Activated naive CD4-positive, alpha-beta T cell treated with anti-CD3 and anti-CD28 coated beads, Interleukin-2, amount 10 ng/mL, durations not matched to agents 7 days and 5 days (primary cell): ENCODE measurements around the gene TTLL8.

ENCODE experiments used
- CTCF ChIA-PET: fragments of 350-600 bp; sonication (Branson Sonifier 250); formaldehyde crosslinking; loops from one replicate; lab custom pipeline; 2021; ENCODE audit warnings: antibody characterized with exemption; lab: Charles Lee
- DNase-seq: peaks from one replicate; pipeline ENCODE4 v3.0.0-alpha.2; 2020
- H3K27ac Mint-ChIP-seq: one replicate; pipeline ENCODE4 v1.8.0; 2021; ENCODE audit warnings: mild to moderate bottlenecking, moderate library complexity, mixed read lengths
- H3K27me3 Mint-ChIP-seq: one replicate; pipeline ENCODE4 v1.8.0; 2021; ENCODE audit warnings: mild to moderate bottlenecking, mixed read lengths
- H3K36me3 Mint-ChIP-seq: one replicate; pipeline ENCODE4 v1.8.0; 2021; ENCODE audit warnings: mixed read lengths
- H3K4me1 Mint-ChIP-seq: one replicate; pipeline ENCODE4 v1.8.0; 2021; ENCODE audit warnings: mixed read lengths
- H3K4me3 Mint-ChIP-seq: one replicate; pipeline ENCODE4 v1.8.0; 2021; ENCODE audit warnings: mild to moderate bottlenecking, moderate library complexity, mixed read lengths
- H3K9me3 Mint-ChIP-seq: one replicate; pipeline ENCODE4 v1.8.0; 2021; ENCODE audit warnings: mixed read lengths

TTLL8 gene

DNA sequence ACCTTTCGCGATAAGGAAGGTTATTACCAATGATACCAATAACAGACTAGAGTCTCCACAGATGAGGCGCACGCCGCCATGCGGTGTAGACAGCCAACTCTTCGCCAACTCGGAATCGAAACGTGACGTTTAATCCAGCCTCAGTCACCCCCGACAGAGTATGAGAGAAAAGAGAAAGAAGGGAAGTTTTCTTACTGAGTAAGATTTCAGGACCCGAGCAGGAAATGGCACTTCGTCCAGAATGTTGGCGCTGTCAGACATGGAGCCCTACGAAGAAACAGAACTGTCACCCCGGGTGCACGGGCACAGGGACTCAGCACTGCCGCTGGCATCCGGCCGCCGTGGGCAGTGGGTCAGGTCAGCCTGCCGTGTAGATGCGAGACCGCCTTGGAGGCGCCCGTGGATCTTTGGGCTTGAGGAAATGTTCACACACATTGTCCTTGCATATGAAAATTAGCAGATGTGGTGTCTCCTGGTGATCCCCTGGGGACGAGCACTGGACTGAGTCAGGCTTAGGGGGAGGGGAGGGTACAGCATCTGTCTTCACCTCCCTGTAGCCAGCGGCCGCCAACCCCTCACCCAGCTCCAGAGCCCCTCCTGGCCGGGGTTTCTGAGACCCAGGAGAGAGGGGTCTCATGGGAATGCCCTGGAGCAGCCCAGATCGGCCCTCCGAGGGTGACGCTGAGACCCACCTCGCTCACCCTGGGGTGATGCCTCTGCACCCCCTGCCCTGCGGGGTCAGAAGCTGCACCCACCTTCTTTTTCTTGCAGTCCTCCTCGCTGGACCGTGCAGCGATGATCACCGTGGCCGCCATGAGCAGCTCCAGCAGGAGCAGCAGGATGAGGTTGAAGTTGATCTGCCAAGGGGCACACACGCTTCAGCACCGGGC, 18.8 kb upstream of the TTLL8 start:
- Mint-ChIP-seq H3K4me3 (no peak overlapping the region), H3K4me1 (no peaks in the 10 kb centered on the region), H3K27me3 (peaks cover 10% of the 10 kb centered on the region), H3K27ac (no peak overlapping the region), H3K9me3 (no peaks in the 10 kb centered on the region), H3K36me3 (no peaks in the 10 kb centered on the region)
- CTCF ChIA-PET = no interaction called here
- DNase-seq = no peak

DNA sequence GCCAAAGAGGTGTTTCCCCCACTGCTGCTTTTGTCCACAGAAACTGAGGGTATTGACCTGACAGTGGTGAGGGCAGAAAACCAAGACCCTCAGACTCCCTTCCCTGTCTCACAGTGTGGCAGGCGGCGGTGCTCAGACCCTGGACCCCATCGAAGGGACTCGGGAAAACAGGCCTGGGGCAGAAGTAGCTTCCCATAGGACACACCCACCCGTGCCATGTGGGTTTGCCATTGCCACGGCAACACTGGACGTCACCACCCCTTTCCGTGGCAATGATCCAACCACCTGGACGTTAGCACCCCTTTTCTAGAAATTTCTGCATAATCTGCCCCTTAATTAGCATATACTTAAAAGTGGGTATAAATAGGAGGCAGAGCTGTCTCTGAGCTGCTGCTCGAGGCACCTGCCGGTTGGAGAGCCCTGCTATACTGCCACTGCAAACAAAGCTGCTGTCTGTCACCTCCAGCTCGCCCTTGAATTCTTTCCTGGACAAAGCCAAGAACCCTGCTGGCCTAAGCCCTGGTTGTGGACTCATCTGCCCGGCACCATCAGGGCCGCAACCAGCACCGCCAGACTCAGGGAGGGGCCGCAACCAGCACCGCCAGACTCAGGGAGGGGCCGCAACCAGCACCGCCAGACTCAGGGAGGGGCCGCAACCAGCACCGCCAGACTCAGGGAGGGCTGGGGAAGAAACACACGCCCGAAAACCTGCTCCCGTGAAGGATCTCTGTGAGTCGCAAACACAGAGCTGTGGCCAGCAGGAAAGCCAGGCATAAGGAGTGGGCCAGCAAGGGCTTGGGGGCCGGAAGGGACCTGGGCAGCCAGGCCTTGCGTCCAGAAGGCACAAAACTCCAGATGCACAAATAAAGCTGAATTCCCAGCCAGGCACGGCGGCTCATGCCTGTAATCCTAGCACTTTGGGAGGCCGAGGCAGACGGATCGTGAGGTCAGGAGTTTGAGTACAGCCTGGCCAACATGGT, 16.7 kb upstream of the TTLL8 start:
- no peak for DNase-seq
- no peak overlapping the region for H3K4me3 Mint-ChIP-seq
- peaks cover 5% of the 10 kb centered on the region for H3K27me3 Mint-ChIP-seq
- no peaks in the 10 kb centered on the region for H3K36me3 Mint-ChIP-seq
- H3K27ac Mint-ChIP-seq = no peak overlapping the region
- no peaks in the 10 kb centered on the region for H3K4me1 Mint-ChIP-seq
- no peaks in the 10 kb centered on the region for H3K9me3 Mint-ChIP-seq
- CTCF ChIA-PET = interaction anchor here (1.0 kb wide), 1 partner anchor 45 kb away, joined by 3 read pairs; no protein-coding TSS in a partner anchor

DNA sequence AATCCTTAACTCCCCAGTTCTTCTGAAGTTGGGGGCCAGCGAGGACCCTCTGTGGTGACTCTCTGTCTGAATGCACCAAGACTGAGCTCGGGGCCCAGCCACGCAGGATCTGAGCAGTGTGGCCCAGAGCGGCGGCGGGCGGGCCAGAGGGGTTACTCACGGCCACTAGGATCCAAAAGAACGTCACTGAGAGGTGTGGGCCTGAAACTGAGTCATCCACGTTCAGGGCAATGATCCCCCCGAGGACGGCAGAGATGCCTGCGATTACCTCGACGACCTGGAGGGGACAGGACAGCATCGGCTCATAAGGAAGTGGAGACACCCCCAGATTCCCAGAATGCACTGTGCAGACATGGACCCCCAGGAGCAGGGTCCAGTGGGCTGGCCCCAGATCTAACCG, 16.0 kb upstream of the TTLL8 start:
- CTCF ChIA-PET = interaction anchor here (1.0 kb wide), 1 partner anchor 44 kb away, joined by 3 read pairs; no protein-coding TSS in a partner anchor
- no peak overlapping the region for H3K4me3 Mint-ChIP-seq
- no peaks in the 10 kb centered on the region for H3K9me3 Mint-ChIP-seq
- no peak for DNase-seq
- no peak overlapping the region for H3K27ac Mint-ChIP-seq
- H3K27me3 Mint-ChIP-seq = peaks cover 5% of the 10 kb centered on the region
- H3K4me1 Mint-ChIP-seq = no peaks in the 10 kb centered on the region
- H3K36me3 Mint-ChIP-seq = no peaks in the 10 kb centered on the region

DNA sequence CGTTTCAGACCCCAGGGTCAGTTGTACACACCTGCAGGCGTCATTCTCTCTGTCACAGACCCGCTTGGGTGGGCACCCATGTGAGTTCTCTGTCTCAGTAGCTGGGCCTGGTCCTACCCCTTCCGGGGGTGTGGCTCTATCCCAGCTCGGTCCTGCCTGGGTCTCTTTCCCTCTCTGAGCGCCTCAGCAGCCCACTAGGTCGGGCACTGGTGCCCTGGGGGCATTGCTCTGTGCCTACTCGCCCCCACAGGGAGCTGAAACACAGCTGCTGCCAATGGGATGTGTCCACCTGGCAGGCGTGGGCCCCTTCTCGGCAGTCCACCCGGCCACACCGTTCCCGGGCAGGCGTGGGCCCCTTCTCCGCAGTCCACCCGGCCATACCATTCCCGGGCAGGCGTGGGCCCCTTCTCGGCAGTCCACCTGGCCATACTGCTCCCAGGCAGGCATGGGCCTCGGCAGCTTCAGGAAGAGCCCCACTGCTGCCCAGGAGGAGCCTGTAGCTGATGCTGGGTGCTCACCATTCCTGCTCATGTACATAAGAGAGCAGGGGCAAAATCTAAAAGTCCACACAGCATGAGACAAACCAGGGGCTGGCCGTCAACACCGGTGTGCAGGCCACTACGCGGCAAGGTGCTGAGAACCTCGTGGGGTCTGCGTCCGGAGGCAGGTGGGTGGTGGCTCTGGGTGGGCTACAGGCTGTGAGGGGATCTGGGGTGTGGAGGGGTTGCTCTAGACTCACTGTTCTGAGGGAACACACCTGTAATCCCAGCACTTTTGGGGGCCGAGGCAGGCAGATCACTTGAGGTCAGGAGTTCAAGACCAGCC, 14.8 kb upstream of the TTLL8 start:
- CTCF ChIA-PET = no interaction called here
- H3K36me3 Mint-ChIP-seq = no peaks in the 10 kb centered on the region
- no peak overlapping the region for H3K4me3 Mint-ChIP-seq
- no peaks in the 10 kb centered on the region for H3K9me3 Mint-ChIP-seq
- no peak overlapping the region for H3K27ac Mint-ChIP-seq
- no peaks in the 10 kb centered on the region for H3K4me1 Mint-ChIP-seq
- H3K27me3 Mint-ChIP-seq = peaks cover 5% of the 10 kb centered on the region
- DNase-seq = no peak

DNA sequence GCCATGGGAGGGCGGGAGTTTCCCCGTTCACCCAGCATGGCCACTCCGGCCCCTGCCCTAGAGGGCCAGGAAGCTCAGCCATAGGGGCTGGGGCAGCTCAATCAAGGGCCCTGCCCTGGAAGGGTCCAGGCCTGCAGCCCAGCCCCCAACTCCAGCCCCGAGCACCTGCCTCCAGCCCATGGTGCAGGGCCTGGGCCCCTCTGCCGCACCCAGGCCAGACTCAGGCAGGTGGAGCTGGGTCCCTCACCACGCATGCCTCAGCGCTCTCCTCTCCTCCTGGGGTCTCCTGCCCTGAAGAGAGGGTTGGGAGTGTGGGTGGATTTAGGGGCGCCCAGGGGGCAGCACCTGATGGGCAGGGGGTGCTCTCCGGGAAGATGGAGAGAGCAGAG, 14.1 kb upstream of the TTLL8 start:
- Mint-ChIP-seq H3K36me3 (no peaks in the 10 kb centered on the region), H3K27me3 (peaks cover 9% of the 10 kb centered on the region), H3K4me3 (no peak overlapping the region), H3K9me3 (no peaks in the 10 kb centered on the region), H3K4me1 (no peaks in the 10 kb centered on the region), H3K27ac (no peak overlapping the region)
- DNase-seq = no peak
- CTCF ChIA-PET = no interaction called here

DNA sequence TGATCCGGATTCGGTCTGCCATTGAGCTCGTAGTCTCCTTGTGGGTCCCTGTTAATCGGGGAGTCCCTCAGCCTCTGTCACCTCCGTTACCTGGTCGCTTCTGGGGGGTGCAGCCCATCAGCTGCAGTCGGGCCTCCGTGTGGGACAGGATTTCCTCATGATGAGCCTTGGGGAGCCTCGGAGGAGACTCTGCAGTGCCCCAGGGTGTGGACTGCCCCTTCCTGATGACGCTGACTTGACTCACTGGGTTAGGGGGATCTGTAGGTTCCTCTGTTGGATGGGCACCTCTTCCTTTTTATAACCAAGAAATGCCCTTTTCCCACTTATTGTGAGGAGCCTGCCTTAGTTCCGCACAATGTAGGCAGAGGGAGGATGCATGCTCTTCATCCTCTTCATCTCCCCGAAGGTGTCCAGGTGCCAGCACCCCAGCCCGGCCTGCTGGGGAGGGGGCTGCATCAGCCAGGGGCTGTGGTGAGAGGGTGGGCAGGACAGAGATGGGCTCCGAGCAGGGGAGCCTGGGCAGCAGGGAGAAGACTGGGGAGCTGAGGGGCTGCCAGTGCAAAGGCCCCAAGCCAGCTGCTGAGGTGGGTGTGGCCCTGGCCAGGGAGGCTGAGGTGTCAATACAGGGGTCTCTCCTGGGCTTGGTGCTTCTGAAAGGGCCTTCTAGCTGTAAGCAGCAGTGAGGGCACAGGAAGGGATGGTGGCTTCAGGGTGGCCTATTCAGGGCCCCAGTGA, 13.5 kb upstream of the TTLL8 start:
- Mint-ChIP-seq H3K4me3 (no peak overlapping the region), H3K27me3 (peaks cover 9% of the 10 kb centered on the region), H3K9me3 (no peaks in the 10 kb centered on the region), H3K27ac (no peak overlapping the region), H3K4me1 (no peaks in the 10 kb centered on the region), H3K36me3 (no peaks in the 10 kb centered on the region)
- DNase-seq = no peak
- CTCF ChIA-PET = no interaction called here

DNA sequence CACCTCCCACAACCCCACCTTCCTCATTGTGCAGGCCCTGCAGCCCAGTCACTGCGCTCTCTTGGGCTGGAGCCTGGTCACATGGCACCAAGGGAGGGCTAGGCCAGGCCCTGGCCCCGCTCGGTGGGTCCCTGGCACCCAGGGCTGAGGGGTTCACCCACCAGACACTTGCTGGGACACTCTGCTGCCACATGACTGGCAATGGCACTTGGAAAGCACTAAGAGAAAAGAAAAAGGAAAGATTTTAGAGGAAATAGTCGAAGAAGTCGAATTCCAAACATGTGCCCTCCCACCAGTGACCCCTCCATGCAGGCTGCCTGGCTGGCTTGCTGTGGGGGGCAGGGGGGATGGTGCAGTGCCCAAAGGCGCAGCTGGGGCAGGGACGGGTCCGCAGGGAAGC, 12.3 kb upstream of the TTLL8 start:
- Mint-ChIP-seq H3K36me3 (no peaks in the 10 kb centered on the region), H3K9me3 (no peaks in the 10 kb centered on the region), H3K4me1 (no peaks in the 10 kb centered on the region), H3K27ac (no peak overlapping the region), H3K27me3 (peaks cover 9% of the 10 kb centered on the region), H3K4me3 (no peak overlapping the region)
- CTCF ChIA-PET = no interaction called here
- no peak for DNase-seq

DNA sequence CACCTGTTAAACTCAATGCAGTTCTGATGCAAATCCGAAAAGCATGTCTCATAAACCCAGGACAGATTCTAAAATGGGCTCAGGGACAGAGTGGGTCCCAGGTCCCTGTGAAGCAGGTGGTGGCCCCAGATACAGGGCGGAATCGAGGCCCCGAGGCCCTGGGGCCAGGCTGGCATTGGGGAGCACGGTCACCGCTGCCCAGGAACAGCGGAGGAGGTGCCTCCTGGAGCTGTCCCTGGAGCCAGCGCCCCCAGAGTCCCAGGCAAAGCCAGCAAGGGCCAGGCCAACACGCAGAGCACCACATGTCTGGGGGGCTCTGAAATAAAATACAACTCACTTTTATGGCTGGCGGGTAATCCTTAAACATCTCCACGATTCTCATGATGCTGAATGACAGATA, 10.0 kb upstream of the TTLL8 start:
- H3K36me3 Mint-ChIP-seq = no peaks in the 10 kb centered on the region
- no peak overlapping the region for H3K4me3 Mint-ChIP-seq
- DNase-seq = no peak
- peaks cover 4% of the 10 kb centered on the region for H3K27me3 Mint-ChIP-seq
- CTCF ChIA-PET = no interaction called here
- H3K27ac Mint-ChIP-seq = no peak overlapping the region
- H3K4me1 Mint-ChIP-seq = no peaks in the 10 kb centered on the region
- H3K9me3 Mint-ChIP-seq = no peaks in the 10 kb centered on the region

DNA sequence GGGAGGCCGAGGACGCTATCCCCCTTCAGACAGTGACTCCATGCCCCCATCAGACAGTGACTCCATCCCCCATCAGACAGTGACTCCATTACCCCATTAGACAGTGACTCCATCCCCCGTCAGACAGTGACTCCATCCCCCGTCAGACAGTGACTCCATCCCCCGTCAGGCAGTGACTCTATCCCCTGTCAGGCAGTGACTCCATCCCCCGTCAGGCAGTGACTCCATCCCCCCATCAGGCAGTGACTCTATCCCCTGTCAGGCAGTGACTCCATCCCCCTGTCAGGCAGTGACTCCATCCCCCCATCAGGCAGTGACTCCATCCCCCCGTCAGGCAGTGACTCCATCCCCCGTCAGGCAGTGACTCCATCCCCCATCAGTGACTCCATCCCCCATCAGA, 9.1 kb upstream of the TTLL8 start:
- H3K27me3 Mint-ChIP-seq = peaks cover 4% of the 10 kb centered on the region
- H3K36me3 Mint-ChIP-seq = no peaks in the 10 kb centered on the region
- no peak overlapping the region for H3K27ac Mint-ChIP-seq
- no peaks in the 10 kb centered on the region for H3K9me3 Mint-ChIP-seq
- CTCF ChIA-PET = interaction anchor here (0.6 kb wide), 1 partner anchor 57 kb away, joined by 4 read pairs; no protein-coding TSS in a partner anchor
- H3K4me3 Mint-ChIP-seq = no peak overlapping the region
- H3K4me1 Mint-ChIP-seq = no peaks in the 10 kb centered on the region
- DNase-seq = no peak

DNA sequence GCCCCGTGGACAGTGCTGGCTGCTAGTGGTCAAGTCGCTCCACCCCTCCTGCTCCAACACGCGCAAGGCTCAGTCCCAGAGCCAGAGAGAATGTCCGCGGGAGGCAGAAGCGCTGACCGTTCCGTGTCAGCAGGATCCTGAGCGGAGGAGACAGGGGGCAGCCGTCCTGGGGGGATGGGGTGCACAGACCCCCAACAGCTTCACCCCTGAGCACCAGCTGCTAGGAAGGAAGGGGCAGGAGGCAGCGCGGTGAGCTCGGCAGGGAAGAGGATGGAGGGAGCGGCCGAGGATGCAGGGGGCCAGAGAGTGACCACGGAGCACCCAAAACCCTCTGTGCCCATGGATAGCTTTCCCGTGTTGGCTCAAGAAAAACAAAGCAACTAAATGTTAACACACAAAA, 6.4 kb upstream of the TTLL8 start:
- H3K36me3 Mint-ChIP-seq = no peaks in the 10 kb centered on the region
- H3K27me3 Mint-ChIP-seq = peaks cover 23% of the 10 kb centered on the region
- no peak overlapping the region for H3K27ac Mint-ChIP-seq
- no peak overlapping the region for H3K4me3 Mint-ChIP-seq
- CTCF ChIA-PET = interaction anchor here (1.5 kb wide), 1 partner anchor 84 kb away, joined by 4 read pairs; no protein-coding TSS in a partner anchor
- H3K9me3 Mint-ChIP-seq = no peaks in the 10 kb centered on the region
- no peak for DNase-seq
- H3K4me1 Mint-ChIP-seq = no peaks in the 10 kb centered on the region

DNA sequence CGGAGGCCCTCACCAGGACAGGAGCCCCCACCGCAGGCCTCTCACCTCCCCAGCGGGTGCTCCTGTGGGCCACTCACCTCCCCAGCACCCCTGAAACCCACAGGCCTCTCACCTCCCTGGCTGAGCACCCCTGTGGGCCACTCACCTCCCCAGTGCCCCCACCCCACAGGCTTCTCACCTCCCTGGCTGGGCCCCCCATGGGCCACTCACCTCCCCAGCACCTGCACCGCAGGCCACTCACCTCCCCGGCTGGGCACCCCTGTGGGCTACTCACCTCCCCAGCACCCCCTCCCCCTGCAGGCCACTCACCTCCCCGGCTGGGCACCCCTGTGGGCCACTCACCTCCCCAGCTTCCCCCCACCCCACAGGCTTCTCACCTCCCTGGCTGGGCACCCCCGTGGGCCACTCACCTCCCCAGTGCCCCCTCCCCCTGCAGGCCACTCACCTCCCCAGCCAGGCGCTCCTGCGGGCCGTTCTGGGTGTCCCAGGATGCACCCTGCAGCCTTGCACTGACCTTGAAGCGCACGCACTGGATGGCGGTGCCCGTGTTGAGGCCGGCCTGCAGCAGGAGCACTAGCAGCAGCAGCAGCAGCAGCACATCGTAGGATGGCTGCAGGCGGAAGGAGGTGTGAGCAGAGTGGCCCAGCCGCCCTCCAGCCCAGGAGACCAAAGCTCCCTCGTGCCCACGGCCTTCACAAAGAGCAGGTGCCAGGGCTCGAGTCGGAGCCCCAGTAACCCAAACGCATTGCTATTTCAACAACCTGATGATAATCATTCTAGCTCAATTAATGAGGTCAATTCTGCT, 5.7 kb upstream of the TTLL8 start:
- no peak for DNase-seq
- H3K27ac Mint-ChIP-seq = no peak overlapping the region
- CTCF ChIA-PET = no interaction called here

DNA sequence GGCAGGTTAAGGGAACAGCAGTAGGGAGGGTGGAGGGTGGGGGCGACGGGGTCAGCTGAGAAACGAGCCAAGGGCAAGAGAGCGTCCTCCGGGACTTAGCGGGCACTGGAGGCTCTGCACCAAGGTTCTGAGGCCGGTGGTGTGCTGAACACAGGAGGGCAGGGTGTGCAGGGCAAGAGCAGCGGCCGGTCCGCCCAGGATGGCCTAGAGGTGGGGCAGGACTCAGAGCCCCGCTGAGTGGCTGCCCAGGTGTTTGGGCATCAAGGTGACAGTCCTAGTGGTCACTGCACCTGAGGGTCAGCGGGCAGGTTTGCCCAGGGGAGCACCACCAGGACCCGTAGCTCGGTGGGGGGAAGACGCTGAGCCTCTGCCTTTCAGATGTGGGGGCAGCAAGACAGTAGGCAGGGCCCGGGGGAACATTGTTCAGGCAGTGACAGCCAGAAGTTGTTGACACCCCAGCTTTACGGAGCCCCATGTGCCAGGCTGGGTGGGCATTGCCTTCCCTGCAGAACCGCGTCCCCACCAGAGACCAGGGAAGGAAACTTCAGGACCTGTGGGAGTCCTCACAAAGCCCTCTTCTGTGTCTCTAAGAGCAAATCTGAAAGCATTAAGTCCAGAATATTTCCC, 4.5 kb upstream of the TTLL8 start:
- DNase-seq = no peak
- H3K4me3 Mint-ChIP-seq = no peak overlapping the region
- H3K36me3 Mint-ChIP-seq = no peaks in the 10 kb centered on the region
- no peak overlapping the region for H3K27ac Mint-ChIP-seq
- peaks cover 34% of the 10 kb centered on the region for H3K27me3 Mint-ChIP-seq
- no peaks in the 10 kb centered on the region for H3K9me3 Mint-ChIP-seq
- no peaks in the 10 kb centered on the region for H3K4me1 Mint-ChIP-seq
- CTCF ChIA-PET = no interaction called here

More for the DNA sequence above, 5.7 kb upstream of the TTLL8 start:
- Mint-ChIP-seq H3K4me1 (no peaks in the 10 kb centered on the region), H3K9me3 (no peaks in the 10 kb centered on the region), H3K36me3 (no peaks in the 10 kb centered on the region), H3K27me3 (peaks cover 30% of the 10 kb centered on the region), H3K4me3 (no peak overlapping the region)
